ENCODE measurements around the gene NEK11.
"Not testable (repeated sequence)": the region's sequence is repeated elsewhere in the genome, so short reads cannot be mapped to it uniquely, and the experiment has no call there.

NEK11 gene

GRCh38 chr3:131356006-131356595 is 329.4 kb downstream of the NEK11 start:
- no peak for DNase-seq

- no peak for DNase-seq
Measured at GRCh38 chr3:131357275-131357674, 330.6 kb downstream of the NEK11 start.

- no peak for DNase-seq
Measured at GRCh38 chr3:131360191-131360755, 333.6 kb downstream of the NEK11 start.

- DNase-seq, result peak in 2 of 56 donors; percentile 18 to 24
Measured at GRCh38 chr3:131361066-131361463, 334.4 kb downstream of the NEK11 start.

- peak in 22 of 56 donors; percentile 6 to 49 (median 26) for DNase-seq
Measured at GRCh38 chr3:131361464-131362421, 335.1 kb downstream of the NEK11 start.

GRCh38 chr3:131363275-131363674 is 336.6 kb downstream of the NEK11 start:
- no peak for DNase-seq

GRCh38 chr3:131370935-131371687 is 344.4 kb downstream of the NEK11 start:
- no peak for DNase-seq

- no peak for DNase-seq
Measured at GRCh38 chr3:131371688-131372066, 345.0 kb downstream of the NEK11 start.

GRCh38 chr3:131374741-131375140 is 348.1 kb downstream of the NEK11 start:
- no peak for DNase-seq

GRCh38 chr3:131380821-131381444 is 354.3 kb downstream of the NEK11 start:
- DNase-seq, result not testable (repeated sequence)

- DNase-seq, result peak; percentile 50 to 99 (median 97)
Measured at GRCh38 chr3:131381445-131382291, 355.0 kb downstream of the NEK11 start, which contains the start of gene NUDT16. TSS of gene NUDT16 (plus strand) at chr3:131381774. CDS start at chr3:131381805, 31 bp downstream.

GRCh38 chr3:131386429-131387165 is 359.9 kb downstream of the NEK11 start:
- DNase-seq, result peak in 19 of 56 donors; percentile 1 to 61 (median 15)

GRCh38 chr3:131387796-131388489 is 361.3 kb downstream of the NEK11 start:
- no peak for DNase-seq

- no peak for DNase-seq
Measured at GRCh38 chr3:131388490-131388799, 361.8 kb downstream of the NEK11 start.

- no peak for DNase-seq
Measured at GRCh38 chr3:131390331-131390730, 363.7 kb downstream of the NEK11 start.

GRCh38 chr3:131393051-131393450 is 366.4 kb downstream of the NEK11 start:
- no peak for DNase-seq

- no peak for DNase-seq
Measured at GRCh38 chr3:131393868-131394267, 367.2 kb downstream of the NEK11 start.

- DNase-seq, result no peak
Measured at GRCh38 chr3:131394400-131394799, 367.7 kb downstream of the NEK11 start.

GRCh38 chr3:131396170-131396569 is 369.5 kb downstream of the NEK11 start:
- no peak for DNase-seq
